Measurements from ENCODE around the gene ENPP1.
"Not testable (repeated sequence)": the region's sequence is repeated elsewhere in the genome, so short reads cannot be mapped to it uniquely, and the experiment has no call there.

The ENPP1 gene

GRCh38 chr6:131885237-131885636 is 77.4 kb downstream of the ENPP1 start:
- no peak for DNase-seq

GRCh38 chr6:131886517-131886916 is 78.7 kb downstream of the ENPP1 start:
- no peak for DNase-seq

GRCh38 chr6:131890091-131890490 is 82.3 kb downstream of the ENPP1 start:
- no peak for DNase-seq

- no peak for DNase-seq
These were observed 85.4 kb downstream of the ENPP1 start for GRCh38 chr6:131893198-131893597.

GRCh38 chr6:131894493-131895424 is 86.9 kb downstream of the ENPP1 start:
- DNase-seq: no peak

GRCh38 chr6:131897050-131897435 is 89.2 kb downstream of the ENPP1 start:
- DNase-seq: no peak

- no peak for DNase-seq
These were observed 89.8 kb downstream of the ENPP1 start for GRCh38 chr6:131897621-131898020.

- no peak for DNase-seq
These were observed 90.9 kb downstream of the ENPP1 start for GRCh38 chr6:131898718-131899117.

- no peak for DNase-seq
These were observed 92.4 kb downstream of the ENPP1 start for GRCh38 chr6:131900231-131900630.

GRCh38 chr6:131901326-131901873 is 93.6 kb downstream of the ENPP1 start:
- not testable (repeated sequence) for DNase-seq

- DNase-seq: not testable (repeated sequence)
These were observed 95.9 kb downstream of the ENPP1 start for GRCh38 chr6:131903734-131904133.

- not testable (repeated sequence) for DNase-seq
These were observed 101.0 kb downstream of the ENPP1 start for GRCh38 chr6:131908787-131909186.

- DNase-seq: no peak
These were observed 101.8 kb downstream of the ENPP1 start for GRCh38 chr6:131909408-131910218.

GRCh38 chr6:131910219-131910589 is 102.4 kb downstream of the ENPP1 start:
- DNase-seq: no peak

GRCh38 chr6:131910956-131911355 is 103.1 kb downstream of the ENPP1 start:
- no peak for DNase-seq

GRCh38 chr6:131911951-131912350 is 104.1 kb downstream of the ENPP1 start:
- DNase-seq: no peak

GRCh38 chr6:131914234-131914633 is 106.4 kb downstream of the ENPP1 start:
- DNase-seq: no peak

- DNase-seq: no peak
These were observed 107.3 kb downstream of the ENPP1 start for GRCh38 chr6:131914967-131915751.

- not testable (repeated sequence) for DNase-seq
These were observed 108.4 kb downstream of the ENPP1 start for GRCh38 chr6:131916091-131916796.

GRCh38 chr6:131916847-131917246 is 109.0 kb downstream of the ENPP1 start:
- no peak for DNase-seq

GRCh38 chr6:131917318-131917717 is 109.5 kb downstream of the ENPP1 start:
- DNase-seq: no peak
